ENCODE measurements around the gene DZIP3.
A peak's percentile ranks its signal among the peaks of the same experiment; 100 is the strongest.
"Not testable (repeated sequence)": the region's sequence is repeated elsewhere in the genome, so short reads cannot be mapped to it uniquely, and the experiment has no call there.

Gene DZIP3

GRCh38 chr3:108620250-108620649, 30.7 kb downstream of the DZIP3 start:
- H3K27me3 Mint-ChIP-seq (ENCODE audit: low read depth) = no peaks in the 10 kb centered on the region
- no peak overlapping the region for H3K4me3 Mint-ChIP-seq
- H3K27ac Mint-ChIP-seq = no peak overlapping the region
- peaks cover 4% of the 10 kb centered on the region for H3K9me3 Mint-ChIP-seq
- H3K4me1 Mint-ChIP-seq (ENCODE audit: low read depth) = no peaks in the 10 kb centered on the region
- peaks cover 8% of the 10 kb centered on the region for H3K36me3 Mint-ChIP-seq (ENCODE audit: low read depth)

- Mint-ChIP-seq H3K4me1 (ENCODE audit: low read depth) (no peaks in the 10 kb centered on the region), H3K9me3 (peaks cover 4% of the 10 kb centered on the region), H3K27me3 (ENCODE audit: low read depth) (no peaks in the 10 kb centered on the region), H3K36me3 (ENCODE audit: low read depth) (peaks cover 8% of the 10 kb centered on the region), H3K4me3 (no peak overlapping the region), H3K27ac (no peak overlapping the region)
These were observed 34.0 kb downstream of the DZIP3 start for GRCh38 chr3:108623504-108623903.

GRCh38 chr3:108629974-108630373, 40.5 kb downstream of the DZIP3 start:
- no peaks in the 10 kb centered on the region for H3K27me3 Mint-ChIP-seq (ENCODE audit: low read depth)
- H3K27ac Mint-ChIP-seq = no peak overlapping the region
- peaks cover 1% of the 10 kb centered on the region for H3K4me1 Mint-ChIP-seq (ENCODE audit: low read depth)
- H3K4me3 Mint-ChIP-seq = no peak overlapping the region
- H3K36me3 Mint-ChIP-seq (ENCODE audit: low read depth) = peaks cover 3% of the 10 kb centered on the region
- no peaks in the 10 kb centered on the region for H3K9me3 Mint-ChIP-seq

- Mint-ChIP-seq H3K27ac (no peak overlapping the region), H3K4me3 (no peak overlapping the region), H3K36me3 (ENCODE audit: low read depth) (peaks cover 13% of the 10 kb centered on the region), H3K27me3 (ENCODE audit: low read depth) (no peaks in the 10 kb centered on the region), H3K4me1 (ENCODE audit: low read depth) (no peaks in the 10 kb centered on the region), H3K9me3 (no peaks in the 10 kb centered on the region)
These were observed 53.0 kb downstream of the DZIP3 start for GRCh38 chr3:108642526-108642925.

GRCh38 chr3:108645364-108645763, 55.8 kb downstream of the DZIP3 start:
- peaks cover 4% of the 10 kb centered on the region for H3K36me3 Mint-ChIP-seq (ENCODE audit: low read depth)
- H3K27ac Mint-ChIP-seq = no peak overlapping the region
- no peak overlapping the region for H3K4me3 Mint-ChIP-seq
- H3K27me3 Mint-ChIP-seq (ENCODE audit: low read depth) = no peaks in the 10 kb centered on the region
- no peaks in the 10 kb centered on the region for H3K9me3 Mint-ChIP-seq
- no peaks in the 10 kb centered on the region for H3K4me1 Mint-ChIP-seq (ENCODE audit: low read depth)

- H3K4me3 Mint-ChIP-seq; H3K4me1 Mint-ChIP-seq (ENCODE audit: low read depth); H3K27me3 Mint-ChIP-seq (ENCODE audit: low read depth); H3K36me3 Mint-ChIP-seq (ENCODE audit: low read depth); H3K27ac Mint-ChIP-seq; H3K9me3 Mint-ChIP-seq: not testable (repeated sequence)
These were observed 66.1 kb downstream of the DZIP3 start for GRCh38 chr3:108655664-108656063.

GRCh38 chr3:108661699-108662098, 72.2 kb downstream of the DZIP3 start:
- no peaks in the 10 kb centered on the region for H3K9me3 Mint-ChIP-seq
- no peak overlapping the region for H3K27ac Mint-ChIP-seq
- H3K4me3 Mint-ChIP-seq = no peak overlapping the region
- peaks cover 7% of the 10 kb centered on the region for H3K36me3 Mint-ChIP-seq (ENCODE audit: low read depth)
- H3K4me1 Mint-ChIP-seq (ENCODE audit: low read depth) = peaks cover 10% of the 10 kb centered on the region
- H3K27me3 Mint-ChIP-seq (ENCODE audit: low read depth) = no peaks in the 10 kb centered on the region

- peaks cover 7% of the 10 kb centered on the region for H3K36me3 Mint-ChIP-seq (ENCODE audit: low read depth)
- H3K27ac Mint-ChIP-seq = peak overlapping the region; percentile 32
- no peaks in the 10 kb centered on the region for H3K27me3 Mint-ChIP-seq (ENCODE audit: low read depth)
- peaks cover 15% of the 10 kb centered on the region for H3K4me1 Mint-ChIP-seq (ENCODE audit: low read depth)
- H3K9me3 Mint-ChIP-seq = no peaks in the 10 kb centered on the region
- H3K4me3 Mint-ChIP-seq = no peak overlapping the region
These were observed 72.7 kb downstream of the DZIP3 start for GRCh38 chr3:108662142-108662738.

- Mint-ChIP-seq H3K4me3 (no peak overlapping the region), H3K9me3 (no peaks in the 10 kb centered on the region), H3K27ac (no peak overlapping the region), H3K27me3 (ENCODE audit: low read depth) (no peaks in the 10 kb centered on the region), H3K36me3 (ENCODE audit: low read depth) (peaks cover 7% of the 10 kb centered on the region), H3K4me1 (ENCODE audit: low read depth) (peaks cover 17% of the 10 kb centered on the region)
These were observed 74.7 kb downstream of the DZIP3 start for GRCh38 chr3:108664266-108664665.

GRCh38 chr3:108667312-108667711, 77.8 kb downstream of the DZIP3 start:
- Mint-ChIP-seq H3K27me3 (ENCODE audit: low read depth) (no peaks in the 10 kb centered on the region), H3K27ac (no peak overlapping the region), H3K36me3 (ENCODE audit: low read depth) (peaks cover 11% of the 10 kb centered on the region), H3K4me1 (ENCODE audit: low read depth) (peaks cover 12% of the 10 kb centered on the region), H3K9me3 (no peaks in the 10 kb centered on the region), H3K4me3 (no peak overlapping the region)

GRCh38 chr3:108669208-108669607, 79.7 kb downstream of the DZIP3 start:
- H3K36me3 Mint-ChIP-seq (ENCODE audit: low read depth) = peaks cover 11% of the 10 kb centered on the region
- H3K4me3 Mint-ChIP-seq = no peak overlapping the region
- peaks cover 13% of the 10 kb centered on the region for H3K4me1 Mint-ChIP-seq (ENCODE audit: low read depth)
- H3K9me3 Mint-ChIP-seq = no peaks in the 10 kb centered on the region
- H3K27me3 Mint-ChIP-seq (ENCODE audit: low read depth) = no peaks in the 10 kb centered on the region
- H3K27ac Mint-ChIP-seq = no peak overlapping the region

GRCh38 chr3:108672701-108673100, 83.2 kb downstream of the DZIP3 start:
- peaks cover 7% of the 10 kb centered on the region for H3K36me3 Mint-ChIP-seq (ENCODE audit: low read depth)

GRCh38 chr3:108673988-108674661, 84.6 kb downstream of the DZIP3 start:
- no peak overlapping the region for H3K4me3 Mint-ChIP-seq

More at GRCh38 chr3:108672701-108673100, 83.2 kb downstream of the DZIP3 start:
- H3K27me3 Mint-ChIP-seq (ENCODE audit: low read depth) = no peaks in the 10 kb centered on the region
- no peaks in the 10 kb centered on the region for H3K9me3 Mint-ChIP-seq
- H3K27ac Mint-ChIP-seq = no peak overlapping the region
- H3K4me3 Mint-ChIP-seq = no peak overlapping the region
- H3K4me1 Mint-ChIP-seq (ENCODE audit: low read depth) = peaks cover 5% of the 10 kb centered on the region

GRCh38 chr3:108677811-108678210, 88.3 kb downstream of the DZIP3 start:
- Mint-ChIP-seq H3K4me3 (no peak overlapping the region), H3K27me3 (ENCODE audit: low read depth) (no peaks in the 10 kb centered on the region), H3K36me3 (ENCODE audit: low read depth) (peaks cover 9% of the 10 kb centered on the region), H3K4me1 (ENCODE audit: low read depth) (peaks cover 5% of the 10 kb centered on the region), H3K27ac (no peak overlapping the region), H3K9me3 (no peaks in the 10 kb centered on the region)

More at GRCh38 chr3:108673988-108674661, 84.6 kb downstream of the DZIP3 start:
- H3K36me3 Mint-ChIP-seq (ENCODE audit: low read depth) = peaks cover 11% of the 10 kb centered on the region
- no peaks in the 10 kb centered on the region for H3K27me3 Mint-ChIP-seq (ENCODE audit: low read depth)
- peaks cover 5% of the 10 kb centered on the region for H3K4me1 Mint-ChIP-seq (ENCODE audit: low read depth)
- H3K9me3 Mint-ChIP-seq = no peaks in the 10 kb centered on the region
- H3K27ac Mint-ChIP-seq = peak overlapping the region; percentile 18

GRCh38 chr3:108692286-108692685, 102.8 kb downstream of the DZIP3 start:
- H3K27me3 Mint-ChIP-seq (ENCODE audit: low read depth); H3K4me1 Mint-ChIP-seq (ENCODE audit: low read depth); H3K27ac Mint-ChIP-seq; H3K4me3 Mint-ChIP-seq: not testable (repeated sequence)
- Mint-ChIP-seq H3K36me3 (ENCODE audit: low read depth) (peaks cover 26% of the 10 kb centered on the region), H3K9me3 (peaks cover 10% of the 10 kb centered on the region)

Measured in T-helper 1 cell treated with Interleukin-12 subunit alpha and Interleukin-12 subunit beta and Interleukin-4 antibody, amounts not matched to agents 30 μg/mL and 1 μg/mL, for 36 hours (primary cell).